A549 (cell line): ENCODE data around the gene MUC12.

Experiments
- CTCF ChIP-seq: fragments of >200 bp; sonication (Bioruptor Twin); formaldehyde crosslinking; IDR thresholded peaks from 3 replicates; pipeline ENCODE4 v1.5.1; 2016
- MAX ChIP-seq: IDR thresholded peaks from 2 replicates; pipeline ENCODE4 v1.6.1; 2012
- NFE2L2 ChIP-seq: fragments of 150-350 bp; conservative IDR thresholded peaks from 2 replicates; pipeline ENCODE4 v1.6.1; 2014; ENCODE audit warnings: low read length
- PBX3 ChIP-seq: IDR thresholded peaks from 2 replicates; pipeline ENCODE4 v1.6.1; 2012

GRCh38 chr7:100991631-100992030 is 22.3 kb downstream of the MUC12 start:
- TF ChIP-seq NFE2L2 (no peak), MAX (no peak), CTCF (no peak), PBX3 (no peak)
